ENCODE measurements around the gene FSIP1. TPM values are rescaled to one million over a fixed set of nuclear protein-coding genes. Genes with fewer than 3 reads are reported as not detected.

Gene FSIP1
- total RNA-seq, 2 donors from 2014 or later = 0.77 to 1.7 TPM

DNA sequence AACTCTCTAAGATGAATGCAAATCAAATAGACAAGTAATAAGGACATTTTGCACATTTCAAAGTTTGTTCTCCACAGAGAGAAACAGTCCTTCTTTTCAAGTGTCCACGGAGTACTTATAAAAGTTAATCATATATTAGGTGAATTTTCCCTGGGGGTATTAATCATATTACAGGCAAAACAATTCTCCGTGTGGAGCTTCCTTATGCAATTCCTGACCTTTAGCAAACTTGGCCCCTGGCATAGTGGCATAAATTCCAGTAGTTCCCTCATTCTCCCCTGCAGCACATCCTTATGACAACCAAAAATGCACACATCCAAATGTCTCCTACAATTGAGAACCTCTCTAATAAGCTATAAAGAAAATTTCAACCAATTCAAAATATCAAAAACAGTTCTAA, 34.4 kb downstream of the FSIP1 start:
- Histone ChIP-seq H3K4me3 (ENCODE audit: low read length) (no peak overlapping the region), H3K9me3 (ENCODE audit: control insufficient read depth, low read length) (peaks cover 13% of the 10 kb centered on the region), H3K27me3 (ENCODE audit: control insufficient read depth, insufficient read depth, low read length, poor library complexity, severe bottlenecking) (peaks cover 7% of the 10 kb centered on the region), H3K27ac (ENCODE audit: low read depth, low read length) (no peak overlapping the region), H3K9ac (ENCODE audit: extremely low read depth, low read length, poor library complexity, severe bottlenecking) (no peak overlapping the region), H3K4me1 (ENCODE audit: control insufficient read depth, insufficient read depth, low read length) (no peaks in the 10 kb centered on the region), H3K36me3 (ENCODE audit: control insufficient read depth, insufficient read depth, low read length) (no peaks in the 10 kb centered on the region)
- TF ChIP-seq, protein P1, sequence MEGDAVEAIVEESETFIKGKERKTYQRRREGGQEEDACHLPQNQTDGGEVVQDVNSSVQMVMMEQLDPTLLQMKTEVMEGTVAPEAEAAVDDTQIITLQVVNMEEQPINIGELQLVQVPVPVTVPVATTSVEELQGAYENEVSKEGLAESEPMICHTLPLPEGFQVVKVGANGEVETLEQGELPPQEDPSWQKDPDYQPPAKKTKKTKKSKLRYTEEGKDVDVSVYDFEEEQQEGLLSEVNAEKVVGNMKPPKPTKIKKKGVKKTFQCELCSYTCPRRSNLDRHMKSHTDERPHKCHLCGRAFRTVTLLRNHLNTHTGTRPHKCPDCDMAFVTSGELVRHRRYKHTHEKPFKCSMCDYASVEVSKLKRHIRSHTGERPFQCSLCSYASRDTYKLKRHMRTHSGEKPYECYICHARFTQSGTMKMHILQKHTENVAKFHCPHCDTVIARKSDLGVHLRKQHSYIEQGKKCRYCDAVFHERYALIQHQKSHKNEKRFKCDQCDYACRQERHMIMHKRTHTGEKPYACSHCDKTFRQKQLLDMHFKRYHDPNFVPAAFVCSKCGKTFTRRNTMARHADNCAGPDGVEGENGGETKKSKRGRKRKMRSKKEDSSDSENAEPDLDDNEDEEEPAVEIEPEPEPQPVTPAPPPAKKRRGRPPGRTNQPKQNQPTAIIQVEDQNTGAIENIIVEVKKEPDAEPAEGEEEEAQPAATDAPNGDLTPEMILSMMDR (conservative IDR thresholded peaks at IDR 0.05) = no peak
- H3K4me1 Mint-ChIP-seq = peaks cover 7% of the 10 kb centered on the region
- H3K9me3 Mint-ChIP-seq = no peaks in the 10 kb centered on the region
- peaks cover 4% of the 10 kb centered on the region for H3K27me3 Mint-ChIP-seq (ENCODE audit: insufficient read depth)
- H3K36me3 Mint-ChIP-seq (ENCODE audit: low read depth) = no peaks in the 10 kb centered on the region
- 84 to 100% methylated on average over 1 to 2 of the region's 2 CpGs for WGBS, 2 experiments (ENCODE audit: insufficient coverage in 1 of 2, insufficient read length in 1 of 2)
- no peak overlapping the region for H3K4me3 Mint-ChIP-seq
- H3K27ac Mint-ChIP-seq = no peak overlapping the region
- DNase-seq = no peak

DNA sequence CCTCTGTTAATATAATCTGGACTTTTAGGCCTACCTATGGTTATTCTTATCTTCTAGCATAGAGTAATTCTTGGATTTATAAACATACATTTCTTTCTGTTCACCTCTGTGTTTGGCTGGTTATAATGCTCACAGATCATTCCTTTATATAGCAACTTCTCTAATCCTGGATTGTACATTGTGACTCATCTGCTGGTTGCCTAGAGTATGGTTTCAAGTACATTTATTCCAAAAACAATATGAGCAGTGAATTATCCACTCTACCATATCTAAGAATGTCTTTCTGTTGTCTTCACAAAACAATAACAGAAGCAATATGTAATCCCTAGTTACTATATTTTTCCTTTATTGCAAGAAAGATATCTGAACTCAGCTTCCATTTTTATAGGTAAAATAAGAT, 35.3 kb downstream of the FSIP1 start:
- no peaks in the 10 kb centered on the region for H3K4me1 ChIP-seq (ENCODE audit: control insufficient read depth, insufficient read depth, low read length)
- peaks cover 4% of the 10 kb centered on the region for H3K27me3 Mint-ChIP-seq (ENCODE audit: insufficient read depth)
- H3K9me3 Mint-ChIP-seq = no peaks in the 10 kb centered on the region
- H3K4me3 ChIP-seq (ENCODE audit: low read length) = no peak overlapping the region
- H3K27ac ChIP-seq (ENCODE audit: low read depth, low read length) = no peak overlapping the region
- H3K4me1 Mint-ChIP-seq = peaks cover 8% of the 10 kb centered on the region
- no peaks in the 10 kb centered on the region for H3K36me3 ChIP-seq (ENCODE audit: control insufficient read depth, insufficient read depth, low read length)
- peaks cover 13% of the 10 kb centered on the region for H3K9me3 ChIP-seq (ENCODE audit: control insufficient read depth, low read length)
- H3K27ac Mint-ChIP-seq = no peak overlapping the region
- H3K36me3 Mint-ChIP-seq (ENCODE audit: low read depth) = no peaks in the 10 kb centered on the region
- TF ChIP-seq, protein P1 (conservative IDR thresholded peaks at IDR 0.05) = no peak
- DNase-seq = no peak
- H3K4me3 Mint-ChIP-seq = no peak overlapping the region
- peaks cover 7% of the 10 kb centered on the region for H3K27me3 ChIP-seq (ENCODE audit: control insufficient read depth, insufficient read depth, low read length, poor library complexity, severe bottlenecking)
- no peak overlapping the region for H3K9ac ChIP-seq (ENCODE audit: extremely low read depth, low read length, poor library complexity, severe bottlenecking)

DNA sequence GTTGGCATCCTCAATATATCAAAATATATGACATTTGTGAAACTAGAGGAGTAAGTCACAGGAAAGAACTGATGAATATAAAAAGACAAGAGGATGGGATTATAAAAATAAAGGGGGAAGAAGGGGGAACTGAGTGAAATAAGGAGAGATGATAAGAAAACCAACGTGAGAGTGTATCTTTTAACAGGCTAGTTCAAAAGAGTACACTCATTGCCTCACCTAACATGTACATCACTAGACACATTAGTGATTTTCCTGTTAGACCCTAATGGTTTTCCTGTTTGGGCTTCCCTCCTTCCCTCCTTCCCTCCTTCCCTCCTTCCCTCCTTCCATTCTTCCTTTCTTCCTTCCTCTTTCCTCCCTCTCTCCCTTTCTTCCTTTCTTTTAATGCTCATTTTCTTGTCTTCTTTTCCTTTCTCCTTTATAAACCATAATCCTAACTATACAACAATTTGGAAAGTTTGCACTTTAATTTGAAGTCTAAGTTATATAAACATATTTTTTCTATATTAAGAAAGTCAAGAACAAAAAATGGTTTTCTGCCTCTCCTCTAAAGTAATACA, 35.8 kb downstream of the FSIP1 start:
- no peaks in the 10 kb centered on the region for H3K36me3 Mint-ChIP-seq (ENCODE audit: low read depth)
- no peak overlapping the region for H3K27ac Mint-ChIP-seq
- H3K9me3 Mint-ChIP-seq = no peaks in the 10 kb centered on the region
- Histone ChIP-seq H3K27ac (ENCODE audit: low read depth, low read length) (no peak overlapping the region), H3K9me3 (ENCODE audit: control insufficient read depth, low read length) (peaks cover 13% of the 10 kb centered on the region), H3K36me3 (ENCODE audit: control insufficient read depth, insufficient read depth, low read length) (no peaks in the 10 kb centered on the region), H3K4me1 (ENCODE audit: control insufficient read depth, insufficient read depth, low read length) (no peaks in the 10 kb centered on the region), H3K4me3 (ENCODE audit: low read length) (no peak overlapping the region), H3K27me3 (ENCODE audit: control insufficient read depth, insufficient read depth, low read length, poor library complexity, severe bottlenecking) (peaks cover 7% of the 10 kb centered on the region), H3K9ac (ENCODE audit: extremely low read depth, low read length, poor library complexity, severe bottlenecking) (no peak overlapping the region)
- peaks cover 10% of the 10 kb centered on the region for H3K4me1 Mint-ChIP-seq
- peaks cover 4% of the 10 kb centered on the region for H3K27me3 Mint-ChIP-seq (ENCODE audit: insufficient read depth)
- H3K4me3 Mint-ChIP-seq = no peak overlapping the region
- DNase-seq = no peak
- TF ChIP-seq, protein P1 (conservative IDR thresholded peaks at IDR 0.05) = no peak
- 80 to 100% methylated on average over 1 of the region's 1 CpG for WGBS, 2 experiments (ENCODE audit: insufficient coverage in 1 of 2, insufficient read length in 1 of 2)
